ENCODE results near the gene LHX2.

LHX2 gene

DNA sequence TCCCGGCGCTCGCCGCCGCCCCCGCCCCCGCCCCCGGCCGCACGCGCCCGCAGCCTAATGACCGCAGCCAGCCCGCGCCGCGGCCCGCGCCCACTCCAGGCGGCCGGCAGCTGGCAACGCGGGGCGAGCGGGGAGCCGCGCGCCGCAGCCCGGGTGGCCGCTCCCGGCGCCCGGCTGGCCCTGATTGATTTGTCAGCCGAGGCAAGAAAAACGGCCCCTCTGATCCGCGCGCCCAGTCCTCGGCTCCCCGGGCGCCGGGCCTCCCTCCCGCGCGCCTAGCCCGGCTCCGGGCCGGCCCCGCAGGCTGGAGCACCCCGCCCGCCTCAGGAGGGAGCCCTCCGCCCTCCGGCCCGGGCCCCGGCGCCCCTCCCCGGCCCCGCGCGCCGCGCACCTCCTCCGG is 11.9 kb upstream of the LHX2 start:
- no peak for DNase-seq (ENCODE audit: low spot score)

DNA sequence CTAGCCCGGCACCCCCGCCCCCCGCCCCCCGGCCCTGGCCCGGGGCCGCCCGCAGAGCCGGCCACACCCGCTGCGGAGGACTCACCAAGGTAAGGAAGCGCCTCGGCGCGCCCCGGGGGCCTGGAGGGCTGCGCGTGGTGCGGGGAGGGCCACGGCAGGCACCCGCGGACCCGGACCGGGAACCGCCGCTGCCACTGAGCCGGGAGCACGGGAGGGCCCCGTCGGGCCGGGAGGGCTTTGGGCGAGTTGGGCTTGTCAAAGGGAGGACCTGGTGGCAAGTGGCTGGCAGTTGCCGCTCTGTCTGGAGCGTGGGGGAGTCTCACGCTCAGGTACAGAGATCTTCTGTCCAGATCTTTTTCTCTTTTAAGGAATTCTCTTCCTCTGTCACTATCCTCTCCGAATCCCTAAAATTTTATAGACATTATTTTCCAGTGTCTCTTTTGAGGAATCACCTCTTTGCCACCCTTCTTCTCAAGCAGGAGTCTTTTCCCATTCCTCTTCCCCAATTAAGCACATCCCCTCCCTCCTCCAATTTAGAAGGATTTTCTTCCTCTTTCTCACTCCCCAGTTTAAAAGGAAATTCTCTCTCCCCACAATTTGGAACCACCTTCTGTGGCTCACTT is 11.3 kb upstream of the LHX2 start:
- no peak for DNase-seq (ENCODE audit: low spot score)

- DNase-seq (ENCODE audit: low spot score), result no peak
Observed at GRCh38 chr9:124000784-124001457, 10.6 kb upstream of the LHX2 start.

DNA sequence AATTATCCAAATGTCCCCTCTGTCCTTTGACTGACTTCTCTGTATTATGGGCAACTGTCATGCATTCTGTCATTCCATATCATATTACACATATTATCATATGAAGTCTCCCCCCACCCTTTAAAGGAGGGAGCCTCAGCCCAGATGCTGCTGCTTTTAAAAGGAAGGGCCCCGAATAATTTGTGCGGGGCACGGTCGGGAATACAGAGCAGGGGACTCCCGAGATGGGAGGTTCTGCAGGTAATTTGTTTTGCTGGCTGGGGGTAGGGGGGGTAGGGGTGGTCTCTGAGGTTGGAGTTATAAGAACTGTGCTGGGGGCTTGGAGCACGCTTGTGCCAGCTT is 10.1 kb upstream of the LHX2 start:
- no peak for DNase-seq (ENCODE audit: low spot score)

- DNase-seq (ENCODE audit: low spot score), result no peak
Observed at GRCh38 chr9:124001866-124002525, 9.6 kb upstream of the LHX2 start.

DNA sequence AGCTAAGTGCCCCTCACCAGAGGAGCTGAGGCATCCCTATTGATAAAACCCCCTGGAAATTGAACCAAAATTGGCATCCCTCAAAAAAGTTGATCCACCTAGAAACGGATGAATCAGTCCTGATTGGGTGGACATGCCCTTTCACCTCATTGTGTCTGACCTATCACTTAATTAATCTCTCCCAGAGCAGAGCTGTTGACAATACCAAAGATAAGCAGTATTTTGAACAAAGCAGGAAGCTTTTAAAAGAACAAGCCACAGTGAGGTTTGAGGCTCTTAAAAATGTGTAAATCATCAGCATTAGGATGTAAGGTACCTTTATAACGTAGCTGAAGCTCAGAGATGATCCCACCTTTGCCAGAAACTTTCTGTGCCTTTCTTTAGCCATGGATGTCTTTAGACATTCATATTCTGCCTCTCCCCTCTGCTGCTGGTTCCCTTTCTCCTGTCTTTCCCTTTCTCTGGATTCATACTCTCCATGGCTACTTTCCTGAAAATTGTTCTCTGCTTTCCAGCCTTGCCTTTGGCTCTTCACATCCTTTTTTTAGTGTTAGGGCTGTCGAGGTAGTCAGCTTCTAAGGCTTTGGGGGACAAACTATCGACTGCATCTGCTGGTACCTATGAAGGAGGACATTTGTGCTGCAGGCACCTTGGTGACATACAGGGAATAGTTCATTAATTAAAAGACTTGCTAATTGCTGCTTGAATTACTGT is 7.8 kb upstream of the LHX2 start:
- DNase-seq (ENCODE audit: low spot score), result no peak

GRCh38 chr9:124004593-124004992 is 7.0 kb upstream of the LHX2 start:
- DNase-seq (ENCODE audit: low spot score), result no peak

DNA sequence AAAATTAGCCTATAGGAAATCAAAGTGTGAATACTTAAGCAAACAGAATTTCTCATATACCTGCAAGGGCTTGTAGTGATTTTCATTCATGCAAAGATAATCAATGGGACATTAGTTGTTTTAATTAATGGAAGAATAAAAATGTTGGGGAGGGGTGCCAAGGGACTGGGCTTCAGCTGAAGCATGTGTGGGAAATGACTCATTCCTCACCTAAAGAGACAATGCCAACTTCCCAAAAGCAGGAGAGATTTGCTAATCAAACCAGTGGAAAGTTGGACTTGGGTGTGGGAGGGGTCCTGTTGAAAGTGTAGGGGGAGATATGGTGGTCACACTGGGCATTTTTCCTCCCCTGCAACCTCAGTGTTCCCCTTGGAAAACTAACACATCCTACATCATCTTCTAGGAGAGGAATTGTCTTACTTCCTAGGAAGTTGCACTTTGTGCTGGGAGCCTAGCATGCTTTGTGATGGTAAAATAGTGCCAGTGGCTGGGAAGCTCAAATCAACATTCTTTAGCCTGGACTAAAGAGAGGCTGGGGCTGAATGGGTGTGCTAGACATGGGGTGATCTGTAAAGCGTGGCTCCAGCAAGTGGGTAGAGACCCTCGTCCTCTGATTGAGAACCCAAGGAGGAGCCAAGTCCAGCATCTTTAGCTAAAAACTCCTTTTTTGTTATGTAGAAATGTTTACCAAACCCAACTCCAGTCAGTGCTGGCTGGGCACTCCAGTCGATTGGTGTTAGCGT is 6.4 kb upstream of the LHX2 start:
- DNase-seq (ENCODE audit: low spot score), result no peak

GRCh38 chr9:124006448-124007361 is 4.9 kb upstream of the LHX2 start:
- DNase-seq (ENCODE audit: low spot score), result no peak

DNA sequence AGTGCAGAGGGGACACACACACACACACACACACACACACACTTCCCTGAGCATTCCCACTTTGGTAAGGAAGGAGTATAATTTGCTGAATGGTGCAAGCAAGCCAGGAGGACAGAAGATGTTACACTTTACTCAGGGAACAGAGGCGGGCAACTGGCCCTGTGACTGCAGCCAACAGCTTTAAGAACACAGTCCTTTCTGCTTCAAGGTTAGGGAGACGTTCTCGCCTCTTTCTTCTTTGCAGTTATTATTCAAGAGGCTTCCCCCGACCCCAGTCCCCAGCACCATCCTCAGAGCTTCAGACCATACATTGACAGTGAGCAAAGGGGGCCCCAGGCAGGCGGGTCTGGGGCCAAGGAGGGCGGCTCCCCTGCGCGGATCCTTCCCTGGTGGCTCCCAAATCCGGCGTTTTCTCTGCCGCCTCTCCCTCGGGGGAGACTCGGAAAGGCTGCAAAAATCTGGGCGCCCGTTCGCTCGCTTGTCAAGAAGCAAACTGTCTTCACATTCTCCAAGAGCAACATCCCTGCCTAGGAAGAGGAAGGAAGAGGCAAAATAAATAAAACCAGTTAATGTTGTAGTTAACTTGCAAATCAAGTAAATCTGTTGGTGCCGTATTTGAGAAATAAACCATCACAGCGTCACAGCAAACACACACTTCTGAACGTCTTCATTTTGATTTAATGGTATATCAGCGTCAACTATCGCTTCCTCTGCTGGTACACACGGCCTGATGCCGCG is 3.8 kb upstream of the LHX2 start:
- no peak for DNase-seq (ENCODE audit: low spot score)

DNA sequence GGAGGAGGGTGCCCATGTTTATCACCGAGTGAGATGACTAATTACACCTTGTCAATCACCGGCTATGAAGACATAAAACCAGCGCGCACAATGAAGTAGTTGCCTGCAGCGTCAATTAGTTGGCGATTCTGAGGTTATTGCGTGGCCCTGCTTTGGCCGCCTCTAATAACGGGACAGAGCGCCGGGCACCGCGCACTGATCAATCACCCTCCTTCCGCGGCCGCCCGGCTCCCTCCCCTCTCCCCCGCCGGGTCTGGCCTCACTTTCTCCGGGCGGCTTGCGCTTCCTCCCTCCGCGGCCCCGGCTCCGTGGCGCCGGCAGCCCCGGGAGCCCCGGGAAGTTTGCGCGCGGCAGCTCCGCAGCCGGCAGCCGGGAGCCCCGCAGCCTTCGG is 3.3 kb upstream of the LHX2 start:
- no peak for DNase-seq (ENCODE audit: low spot score)

- no peak for DNase-seq (ENCODE audit: low spot score)
Observed at GRCh38 chr9:124008694-124009530, 2.7 kb upstream of the LHX2 start.

GRCh38 chr9:124009531-124010217 is 1.9 kb upstream of the LHX2 start:
- no peak for DNase-seq (ENCODE audit: low spot score)

DNA sequence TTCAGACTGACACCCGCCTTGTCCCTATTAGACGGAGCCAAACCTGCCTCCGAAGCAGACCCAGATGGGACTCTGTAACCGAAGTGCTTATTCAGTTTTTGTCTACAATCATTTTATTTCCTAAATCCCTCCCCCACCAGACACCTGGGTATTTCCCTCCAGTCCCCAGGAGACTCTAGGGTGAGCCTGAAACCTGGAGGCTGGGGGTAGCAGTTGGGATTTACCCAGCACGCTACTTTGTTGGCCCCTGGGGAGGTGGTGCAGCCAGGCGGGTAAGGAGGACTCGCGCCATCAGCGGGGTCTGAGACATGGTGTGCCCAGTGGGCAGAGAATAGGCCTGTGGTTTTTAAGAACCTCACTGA is 1.3 kb upstream of the LHX2 start:
- DNase-seq (ENCODE audit: low spot score), result no peak

GRCh38 chr9:124010665-124011321 is 775 bp upstream of the LHX2 start:
- no peak for DNase-seq (ENCODE audit: low spot score)

DNA sequence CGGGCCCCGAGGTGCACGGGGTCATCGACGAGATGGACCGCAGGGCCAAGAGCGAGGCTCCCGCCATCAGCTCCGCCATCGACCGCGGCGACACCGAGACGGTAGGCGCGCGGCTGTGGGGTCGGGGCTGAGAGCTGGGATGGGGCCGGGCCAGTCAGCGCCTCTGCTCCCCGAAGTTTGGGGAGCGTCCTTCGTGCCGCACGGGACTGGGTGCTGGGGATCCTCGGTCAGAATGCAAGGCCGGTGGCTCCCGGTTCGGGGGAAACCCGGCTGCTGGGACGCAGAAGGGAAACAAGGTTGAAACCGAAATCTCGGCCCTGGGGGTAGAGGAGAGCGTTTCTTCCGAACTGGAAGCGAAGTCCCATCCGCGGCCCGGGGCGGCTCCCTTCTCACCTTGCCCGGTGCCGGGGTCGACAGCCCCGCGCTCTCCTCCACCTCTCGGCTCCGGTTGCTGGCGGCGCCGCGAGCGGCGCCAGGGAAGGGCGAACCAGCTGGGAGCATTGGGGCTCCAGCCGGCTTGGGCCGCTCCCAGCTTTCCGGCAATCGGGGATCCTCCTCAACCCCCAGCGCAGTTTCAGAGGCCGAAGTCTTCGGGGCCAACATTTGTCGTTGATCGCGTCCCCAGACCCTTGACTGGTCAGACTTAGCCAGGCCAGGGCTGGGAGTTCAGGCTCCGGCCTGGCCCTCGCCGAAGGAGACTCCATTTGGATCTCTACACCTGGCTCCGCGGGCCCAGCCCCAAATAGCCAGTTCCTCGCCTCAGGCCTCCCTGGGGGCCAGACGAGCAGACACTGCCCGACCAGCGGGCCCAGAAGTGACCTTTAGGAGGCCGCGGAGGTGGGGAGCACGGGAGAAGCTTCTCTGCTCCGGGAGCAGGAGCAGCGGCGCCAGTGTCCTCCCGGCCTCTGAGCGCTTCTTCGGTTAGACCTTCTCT is 1.1 kb downstream of the LHX2 start:
- DNase-seq (ENCODE audit: low spot score), result no peak
